Measurements from ENCODE around the gene CBFA2T3. TPM values are rescaled to one million over a fixed set of nuclear protein-coding genes. Genes with fewer than 3 reads are reported as not detected.

The CBFA2T3 gene
- total RNA-seq, 1 donor from 2014 or later = 11.1 TPM

GRCh38 chr16:88866151-88866920 lies 110.7 kb downstream of the CBFA2T3 start, which contains the start of gene PABPN1L:
Gene PABPN1L, minus strand, starts transcription at chr16:88866660. Its CDS starts 54 bp downstream, at chr16:88866606.
- intact Hi-C loops (cut with DNase I) = no loop called here
- DNase-seq (ENCODE audit: missing footprints) (no peak), ATAC-seq (no peak)

DNA sequence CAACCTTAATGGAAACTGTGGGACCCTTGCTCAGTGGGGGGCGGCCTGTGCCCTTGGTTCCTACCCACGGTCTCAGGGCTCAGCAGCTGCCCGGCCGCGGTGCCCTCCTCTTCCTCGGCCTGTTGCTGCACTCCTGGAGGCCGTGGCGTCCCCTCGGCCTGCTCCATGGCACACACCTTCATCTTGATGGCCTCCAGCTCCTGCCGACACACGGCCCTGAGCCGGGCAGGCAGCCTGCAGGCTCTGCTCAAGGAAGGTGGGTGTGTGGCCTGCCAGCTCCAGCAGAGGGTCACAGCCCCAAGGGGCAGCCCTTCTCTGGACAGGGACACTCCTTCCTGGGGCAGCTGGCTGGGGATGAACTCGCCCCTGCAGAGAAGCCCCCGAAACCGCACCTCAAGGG lies 111.3 kb downstream of the CBFA2T3 start:
- ATAC-seq (no peak), DNase-seq (ENCODE audit: missing footprints) (no peak)
- intact Hi-C loops (cut with DNase I) = no loop called here

- ATAC-seq = no peak
- intact Hi-C loops (cut with DNase I) = no loop called here
- DNase-seq (ENCODE audit: missing footprints) = no peak
Measured at GRCh38 chr16:88865310-88865709, 111.7 kb downstream of the CBFA2T3 start.

GRCh38 chr16:88864521-88864920 lies 112.5 kb downstream of the CBFA2T3 start:
- no peak for ATAC-seq
- DNase-seq (ENCODE audit: missing footprints) = no peak
- intact Hi-C loops (cut with DNase I) = no loop called here

- intact Hi-C loops (cut with DNase I) = no loop called here
- DNase-seq (ENCODE audit: missing footprints) = no peak
- no peak for ATAC-seq
Measured at GRCh38 chr16:88864099-88864498, 112.9 kb downstream of the CBFA2T3 start.

DNA sequence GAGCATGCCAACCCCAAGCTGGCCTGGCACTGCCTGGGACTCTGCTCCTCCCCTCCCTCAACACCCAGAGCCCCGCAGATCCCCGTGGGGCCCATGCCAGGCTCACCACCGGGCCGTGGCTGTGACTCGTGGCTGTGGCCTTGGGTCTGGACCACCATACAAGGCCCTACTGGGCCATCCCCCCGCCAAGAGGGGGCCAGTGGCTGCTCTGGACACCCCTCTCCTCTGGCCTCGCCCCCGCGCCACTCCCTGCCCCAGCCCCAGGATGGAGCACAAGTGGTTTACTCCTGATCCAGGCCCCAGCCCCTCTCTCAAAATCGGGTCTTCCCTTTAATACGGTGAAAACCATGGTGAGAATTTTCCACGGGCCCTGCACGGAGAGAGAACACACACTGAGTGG lies 113.6 kb downstream of the CBFA2T3 start:
- intact Hi-C loops (cut with DNase I) = no loop called here
- no peak for ATAC-seq
- DNase-seq (ENCODE audit: missing footprints) = no peak

- intact Hi-C loops (cut with DNase I) = no loop called here
- DNase-seq (ENCODE audit: missing footprints) = no peak
- no peak for ATAC-seq
Measured at GRCh38 chr16:88862968-88863367, 114.0 kb downstream of the CBFA2T3 start.

GRCh38 chr16:88861359-88861758 lies 115.6 kb downstream of the CBFA2T3 start:
- intact Hi-C loops (cut with DNase I) = no loop called here
- DNase-seq (ENCODE audit: missing footprints) (no peak), ATAC-seq (no peak)

DNA sequence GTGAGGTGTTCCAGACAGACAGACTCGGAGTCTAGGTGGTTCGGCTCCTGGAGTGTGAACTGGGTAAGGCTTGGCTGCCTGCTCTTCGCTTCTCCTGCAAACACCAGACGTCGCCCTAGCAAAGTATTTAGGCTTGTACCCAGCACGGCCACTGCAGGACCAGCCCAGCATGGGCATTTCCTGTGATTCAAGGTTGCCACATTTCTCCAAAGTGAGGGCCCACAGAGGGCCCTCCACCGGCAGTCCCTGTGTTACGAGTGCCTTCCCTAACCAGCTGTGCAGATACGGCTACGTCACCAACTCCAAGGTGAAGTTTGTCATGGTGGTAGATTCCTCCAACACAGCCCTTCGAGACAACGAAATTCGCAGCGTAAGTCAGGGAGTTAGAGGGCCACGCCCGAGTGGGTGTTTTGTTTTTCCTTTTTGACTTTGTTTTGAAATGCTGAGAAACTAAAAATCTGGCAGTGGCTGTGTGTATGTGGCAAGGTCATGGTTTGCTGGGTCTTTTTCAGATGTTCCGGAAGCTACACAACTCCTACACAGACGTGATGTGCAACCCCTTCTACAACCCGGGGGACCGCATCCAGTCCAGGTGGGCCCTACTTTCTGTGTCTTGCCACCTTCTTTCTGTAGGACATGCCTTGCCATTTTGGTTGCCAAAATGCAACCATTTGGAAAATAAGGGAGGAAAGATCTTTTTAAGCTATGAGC lies 117.5 kb downstream of the CBFA2T3 start:
- no peak for ATAC-seq
- intact Hi-C loops (cut with DNase I) = loop anchor here (5.0 kb wide), 2 partner anchors 122 to 358 kb away; partner anchors contain the start of gene ZNF778
- no peak for DNase-seq (ENCODE audit: missing footprints)

DNA sequence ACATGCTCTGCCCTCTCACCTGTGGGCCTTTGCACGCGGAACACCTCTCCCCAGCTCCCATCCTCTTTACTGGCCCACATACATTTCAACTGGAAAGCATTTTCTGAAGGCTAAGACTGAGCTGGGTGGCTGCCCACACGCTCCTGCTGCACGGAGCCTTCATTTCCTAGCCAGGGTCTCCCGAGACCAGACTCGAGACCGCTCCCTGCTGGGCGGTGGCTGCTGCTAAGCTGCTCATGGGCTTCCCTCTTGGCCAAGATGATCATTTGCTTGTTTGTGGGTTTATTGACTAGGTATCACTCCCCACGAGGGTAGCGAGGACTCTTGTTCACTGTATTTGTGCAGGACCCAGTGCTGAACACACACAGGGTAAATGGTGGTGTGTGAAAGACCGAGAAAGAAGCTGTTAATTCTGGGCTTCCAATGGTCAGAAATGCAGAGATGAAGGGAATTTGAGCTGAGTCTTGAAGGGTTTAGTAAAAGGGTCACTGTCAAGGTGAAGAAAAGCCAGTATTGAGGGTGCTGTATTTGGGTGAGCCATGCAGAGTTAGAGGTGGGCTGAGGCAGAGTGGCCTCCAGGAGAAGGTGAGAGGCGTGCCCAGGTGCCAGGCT lies 119.2 kb downstream of the CBFA2T3 start:
- DNase-seq (ENCODE audit: missing footprints) (peak; percentile 87), ATAC-seq (peak; percentile 71)
- intact Hi-C loops (cut with DNase I) = loop anchor here (1.0 to 5.0 kb wide), 3 partner anchors 46 to 359 kb away; partner anchors contain the start of gene ZNF778

- peak; percentile 100 for DNase-seq (ENCODE audit: missing footprints)
- intact Hi-C loops (cut with DNase I) = loop anchor here (1.0 to 5.0 kb wide), 3 partner anchors 45 to 360 kb away; partner anchors contain the start of gene ZNF778
- peak; percentile 98 for ATAC-seq
Measured at GRCh38 chr16:88856828-88857727, 119.9 kb downstream of the CBFA2T3 start, which contains the start of the genes GALNS and TRAPPC2L. Gene GALNS, minus strand, starts transcription at chr16:88856947. Its CDS starts 70 bp downstream, at chr16:88856877. Gene TRAPPC2L, plus strand, starts transcription at chr16:88857127. Its CDS starts 24 bp downstream, at chr16:88857151.

- peak; percentile 51 for ATAC-seq
- intact Hi-C loops (cut with DNase I) = loop anchor here (5.0 kb wide), 2 partner anchors 119 to 361 kb away; partner anchors contain the start of gene ZNF778
Measured at GRCh38 chr16:88856122-88856827, 120.7 kb downstream of the CBFA2T3 start.

DNA sequence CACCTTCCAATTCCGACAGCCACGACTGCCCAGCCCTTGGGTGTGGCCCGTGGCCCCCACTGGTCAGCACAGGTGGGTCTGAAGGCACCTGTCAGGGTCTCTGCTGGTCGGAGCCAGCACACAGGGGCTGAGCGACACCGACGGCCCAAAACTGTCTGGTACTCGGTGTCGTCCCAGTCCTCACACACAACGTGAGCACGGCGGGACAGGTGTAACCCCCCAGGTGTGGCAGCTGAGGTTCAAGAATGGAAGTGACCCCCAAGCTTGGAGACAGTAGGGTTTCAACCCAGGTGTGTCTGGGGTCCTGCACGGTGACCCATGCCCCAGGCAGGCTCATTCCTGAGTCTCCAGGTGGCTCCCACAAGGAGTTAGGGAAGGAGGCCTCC lies 121.3 kb downstream of the CBFA2T3 start:
- intact Hi-C loops (cut with DNase I) = loop anchor here (5.0 kb wide), 2 partner anchors 118 to 362 kb away; partner anchors contain the start of gene ZNF778
- ATAC-seq (no peak), DNase-seq (ENCODE audit: missing footprints) (no peak)

More at GRCh38 chr16:88856122-88856827, 120.7 kb downstream of the CBFA2T3 start:
- no peak for DNase-seq (ENCODE audit: missing footprints)

DNA sequence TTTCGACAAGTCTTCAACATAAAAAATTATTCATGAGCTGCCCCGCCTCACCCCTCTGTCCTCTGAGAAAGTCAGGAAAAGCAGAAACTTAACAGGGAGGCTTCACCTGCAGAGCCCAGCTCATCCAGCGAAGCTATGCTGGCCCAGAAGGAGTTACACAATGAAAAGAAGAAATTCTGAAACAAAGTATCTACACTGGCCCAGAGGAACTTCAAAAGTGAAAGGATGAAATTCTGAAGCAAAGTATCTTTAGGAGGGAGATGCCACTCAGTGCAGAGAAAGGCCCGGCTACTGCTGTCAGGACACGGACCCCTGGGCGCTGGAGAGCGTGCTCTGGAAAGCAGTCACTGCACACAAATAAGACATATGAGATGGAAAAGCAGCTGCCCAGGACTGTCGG lies 121.8 kb downstream of the CBFA2T3 start:
- ATAC-seq (no peak), DNase-seq (ENCODE audit: missing footprints) (no peak)
- intact Hi-C loops (cut with DNase I) = loop anchor here (5.0 kb wide), 2 partner anchors 118 to 362 kb away; partner anchors contain the start of gene ZNF778

DNA sequence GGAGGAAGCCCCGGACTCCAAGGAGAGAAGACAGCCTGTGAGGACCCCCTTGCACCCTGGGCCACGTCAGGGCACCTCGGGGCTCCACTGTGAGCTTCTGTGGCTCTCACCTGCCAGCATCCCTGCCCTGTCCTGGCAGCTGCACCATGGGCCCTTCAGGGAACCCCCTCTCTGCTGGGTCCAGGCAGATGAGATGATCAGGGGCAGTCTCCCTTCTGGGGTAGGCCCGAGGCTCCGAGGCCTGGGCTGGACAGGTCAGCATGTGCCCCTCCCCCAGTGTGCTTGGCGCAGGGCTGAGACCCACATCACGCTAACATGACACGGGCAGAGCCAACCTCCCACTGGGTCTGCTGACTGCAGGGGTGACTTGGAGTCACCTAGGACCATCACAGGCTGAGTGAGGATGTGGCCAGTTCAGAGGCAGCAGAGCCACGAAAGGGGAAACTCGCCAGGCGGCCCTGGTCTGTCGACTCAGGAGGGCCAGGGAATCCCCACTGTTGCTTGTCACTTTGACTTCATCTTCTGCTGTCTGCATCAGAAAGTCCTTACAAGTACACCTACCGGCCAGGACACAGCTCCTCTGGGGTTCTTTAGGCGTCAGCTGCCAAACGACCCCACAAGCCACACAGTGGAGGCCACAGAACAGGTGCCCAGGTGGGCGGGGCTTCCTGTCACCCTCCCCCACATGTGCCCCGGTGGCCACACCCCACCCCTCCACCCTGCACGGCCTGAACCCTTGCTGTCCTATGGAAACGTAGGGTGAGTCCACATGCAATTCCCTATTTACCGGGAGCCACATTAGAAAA lies 122.5 kb downstream of the CBFA2T3 start:
- ATAC-seq = no peak
- intact Hi-C loops (cut with DNase I) = loop anchor here (5.0 kb wide), 2 partner anchors 117 to 363 kb away; partner anchors contain the start of gene ZNF778
- DNase-seq (ENCODE audit: missing footprints) = no peak

DNA sequence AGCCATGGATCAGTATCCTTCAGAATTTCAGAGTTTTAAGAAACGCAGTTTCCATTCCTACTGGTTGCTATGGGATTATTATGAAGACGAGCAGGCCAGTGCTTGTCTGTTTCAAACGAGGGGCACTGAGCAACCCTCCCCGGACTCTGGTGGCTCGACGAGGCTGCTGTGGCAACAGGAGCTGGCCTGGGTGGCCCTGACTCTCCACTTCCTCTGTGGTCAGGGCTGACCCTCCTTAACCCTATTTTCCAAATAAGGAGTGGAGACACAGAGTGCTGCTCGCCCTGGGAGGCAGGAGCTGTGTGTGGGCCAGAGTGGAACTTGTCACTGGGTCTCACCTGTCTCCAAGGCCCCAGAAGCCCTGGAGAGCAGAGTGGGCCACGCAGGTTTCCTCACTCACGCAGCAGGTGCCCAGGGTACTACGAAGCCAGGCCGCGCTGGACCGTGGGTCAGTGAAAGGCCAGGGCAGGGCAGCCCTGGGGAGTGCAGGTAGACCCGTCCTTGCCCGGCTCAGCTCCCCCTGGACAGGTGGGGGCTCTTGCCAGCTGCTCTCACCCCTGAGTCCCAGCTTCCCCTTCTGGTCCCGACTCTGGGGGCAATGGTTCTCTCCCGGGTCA lies 123.6 kb downstream of the CBFA2T3 start:
- intact Hi-C loops (cut with DNase I) = no loop called here
- DNase-seq (ENCODE audit: missing footprints) (no peak), ATAC-seq (no peak)

All from Right ventricle myocardium inferior (tissue), 1 donor.